Esophagus muscularis mucosa (tissue), 3 donors: ENCODE measurements around the gene RASAL2.

Experiments
- EP300 ChIP-seq: sonication (generic); formaldehyde crosslinking; IDR thresholded peaks from one replicate; pipeline ENCODE4 v1.6.1; 2017; ENCODE audit warnings: antibody characterized with exemption
- TF ChIP-seq, protein P1 (sequence below), 3 experiments: fragments of 200-600 bp in 2 of 3; fragments of 450-650 bp in 1 of 3; sonication (generic) in 2 of 3; IDR thresholded peaks; one replicate each; pipeline ENCODE4 v1.5.1; 2017 to 2019; ENCODE audit warnings: antibody characterized with exemption in 3 of 3, mild to moderate bottlenecking in 2 of 3, moderate library complexity in 1 of 3

DNA sequence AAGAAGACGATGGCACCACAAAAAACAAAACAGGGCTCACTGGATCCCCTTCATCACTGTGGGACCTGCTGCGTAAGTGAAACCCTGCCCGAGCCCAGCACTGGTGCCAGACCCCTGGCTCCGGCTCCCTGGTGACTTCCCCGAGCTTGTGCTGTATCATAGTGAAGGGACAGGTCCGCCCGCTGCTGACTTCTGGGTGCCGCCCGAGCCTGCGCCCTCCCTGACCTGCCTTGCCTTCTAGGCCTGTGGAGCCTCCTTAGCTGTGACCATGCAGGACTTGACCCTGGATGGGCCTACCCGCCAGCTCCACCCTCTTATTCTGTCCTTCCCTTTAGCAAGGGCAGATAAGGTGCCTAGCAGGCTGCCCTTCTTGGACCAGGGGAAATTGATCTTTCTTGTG, 426.9 kb downstream of the RASAL2 start:
- TF ChIP-seq, protein P1, sequence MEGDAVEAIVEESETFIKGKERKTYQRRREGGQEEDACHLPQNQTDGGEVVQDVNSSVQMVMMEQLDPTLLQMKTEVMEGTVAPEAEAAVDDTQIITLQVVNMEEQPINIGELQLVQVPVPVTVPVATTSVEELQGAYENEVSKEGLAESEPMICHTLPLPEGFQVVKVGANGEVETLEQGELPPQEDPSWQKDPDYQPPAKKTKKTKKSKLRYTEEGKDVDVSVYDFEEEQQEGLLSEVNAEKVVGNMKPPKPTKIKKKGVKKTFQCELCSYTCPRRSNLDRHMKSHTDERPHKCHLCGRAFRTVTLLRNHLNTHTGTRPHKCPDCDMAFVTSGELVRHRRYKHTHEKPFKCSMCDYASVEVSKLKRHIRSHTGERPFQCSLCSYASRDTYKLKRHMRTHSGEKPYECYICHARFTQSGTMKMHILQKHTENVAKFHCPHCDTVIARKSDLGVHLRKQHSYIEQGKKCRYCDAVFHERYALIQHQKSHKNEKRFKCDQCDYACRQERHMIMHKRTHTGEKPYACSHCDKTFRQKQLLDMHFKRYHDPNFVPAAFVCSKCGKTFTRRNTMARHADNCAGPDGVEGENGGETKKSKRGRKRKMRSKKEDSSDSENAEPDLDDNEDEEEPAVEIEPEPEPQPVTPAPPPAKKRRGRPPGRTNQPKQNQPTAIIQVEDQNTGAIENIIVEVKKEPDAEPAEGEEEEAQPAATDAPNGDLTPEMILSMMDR (IDR thresholded peaks at IDR 0.05), result no peak
- TF ChIP-seq EP300, result no peak
